ENCODE results near the gene MYLK.
A peak's percentile ranks its signal among the peaks of the same experiment; 100 is the strongest.
"Not testable (repeated sequence)": the region's sequence is repeated elsewhere in the genome, so short reads cannot be mapped to it uniquely, and the experiment has no call there.

Gene MYLK

GRCh38 chr3:123741041-123741511, 143.1 kb downstream of the MYLK start:
- no peak for DNase-seq

- DNase-seq = no peak
Observed at GRCh38 chr3:123740391-123740822, 143.7 kb downstream of the MYLK start.

- no peak for DNase-seq
Observed at GRCh38 chr3:123739754-123740153, 144.4 kb downstream of the MYLK start.

- no peak for DNase-seq
Observed at GRCh38 chr3:123739106-123739505, 145.0 kb downstream of the MYLK start.

- DNase-seq = not testable (repeated sequence)
Observed at GRCh38 chr3:123738522-123738921, 145.6 kb downstream of the MYLK start.

GRCh38 chr3:123737168-123737567, 147.0 kb downstream of the MYLK start:
- no peak for DNase-seq

GRCh38 chr3:123735456-123735855, 148.7 kb downstream of the MYLK start:
- no peak for DNase-seq

- DNase-seq = no peak
Observed at GRCh38 chr3:123734527-123734902, 149.6 kb downstream of the MYLK start.

- no peak for DNase-seq
Observed at GRCh38 chr3:123733805-123734526, 150.2 kb downstream of the MYLK start.

- no peak for DNase-seq
Observed at GRCh38 chr3:123733341-123733740, 150.8 kb downstream of the MYLK start.

- no peak for DNase-seq
Observed at GRCh38 chr3:123732447-123732846, 151.7 kb downstream of the MYLK start.

GRCh38 chr3:123730829-123731228, 153.3 kb downstream of the MYLK start:
- DNase-seq = no peak

GRCh38 chr3:123728991-123729390, 155.1 kb downstream of the MYLK start:
- no peak for DNase-seq

- no peak for DNase-seq
Observed at GRCh38 chr3:123728014-123728413, 156.1 kb downstream of the MYLK start.

- DNase-seq = no peak
Observed at GRCh38 chr3:123725652-123726400, 158.3 kb downstream of the MYLK start.

GRCh38 chr3:123724306-123724705, 159.8 kb downstream of the MYLK start:
- no peak for DNase-seq

GRCh38 chr3:123723522-123724168, 160.5 kb downstream of the MYLK start:
- peak; percentile 49 to 81 for DNase-seq

GRCh38 chr3:123723070-123723469, 161.1 kb downstream of the MYLK start:
- no peak for DNase-seq

- DNase-seq = no peak
Observed at GRCh38 chr3:123722456-123722855, 161.7 kb downstream of the MYLK start.

- no peak for DNase-seq
Observed at GRCh38 chr3:123722021-123722420, 162.1 kb downstream of the MYLK start.

GRCh38 chr3:123721095-123721689, 162.9 kb downstream of the MYLK start:
- DNase-seq = not testable (repeated sequence)

- DNase-seq = no peak
Observed at GRCh38 chr3:123720638-123721037, 163.5 kb downstream of the MYLK start.

GRCh38 chr3:123719862-123720453, 164.2 kb downstream of the MYLK start:
- no peak for DNase-seq
